PC-9 (cell line): ENCODE measurements around the gene GOT1.

Experiments
- EZH2 ChIP-seq: fragments of 200-600 bp; sonication (generic); IDR thresholded peaks from 2 replicates; pipeline ENCODE4 v1.8.0; 2017; ENCODE audit warnings: antibody characterized with exemption, low read depth
- TF ChIP-seq, protein P1 (sequence below): fragments of 200-600 bp; sonication (generic); conservative IDR thresholded peaks from 2 replicates; pipeline ENCODE4 v1.6.1; 2017; ENCODE audit warnings: mixed run types, antibody characterized with exemption, mild to moderate bottlenecking, moderate library complexity

DNA sequence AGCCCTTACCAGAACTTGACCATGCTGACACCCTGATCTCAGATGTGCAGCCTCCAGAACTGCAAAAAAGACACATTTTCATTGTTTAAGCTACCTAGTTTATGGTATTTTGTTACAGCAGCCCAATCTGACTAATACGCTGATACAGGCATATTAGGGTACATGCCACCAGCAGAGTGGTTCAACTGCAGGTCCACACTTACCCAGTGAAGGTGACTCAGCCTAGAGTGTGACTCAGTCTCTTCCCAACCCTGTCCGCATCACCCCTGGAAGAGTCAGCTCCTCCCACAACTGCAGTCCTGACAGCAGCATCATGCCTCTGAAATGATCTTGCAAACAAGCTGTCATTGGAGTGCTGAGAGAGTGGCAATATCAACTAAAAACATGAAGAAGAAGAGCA is 30.8 kb upstream of the GOT1 start:
- TF ChIP-seq, protein P1, sequence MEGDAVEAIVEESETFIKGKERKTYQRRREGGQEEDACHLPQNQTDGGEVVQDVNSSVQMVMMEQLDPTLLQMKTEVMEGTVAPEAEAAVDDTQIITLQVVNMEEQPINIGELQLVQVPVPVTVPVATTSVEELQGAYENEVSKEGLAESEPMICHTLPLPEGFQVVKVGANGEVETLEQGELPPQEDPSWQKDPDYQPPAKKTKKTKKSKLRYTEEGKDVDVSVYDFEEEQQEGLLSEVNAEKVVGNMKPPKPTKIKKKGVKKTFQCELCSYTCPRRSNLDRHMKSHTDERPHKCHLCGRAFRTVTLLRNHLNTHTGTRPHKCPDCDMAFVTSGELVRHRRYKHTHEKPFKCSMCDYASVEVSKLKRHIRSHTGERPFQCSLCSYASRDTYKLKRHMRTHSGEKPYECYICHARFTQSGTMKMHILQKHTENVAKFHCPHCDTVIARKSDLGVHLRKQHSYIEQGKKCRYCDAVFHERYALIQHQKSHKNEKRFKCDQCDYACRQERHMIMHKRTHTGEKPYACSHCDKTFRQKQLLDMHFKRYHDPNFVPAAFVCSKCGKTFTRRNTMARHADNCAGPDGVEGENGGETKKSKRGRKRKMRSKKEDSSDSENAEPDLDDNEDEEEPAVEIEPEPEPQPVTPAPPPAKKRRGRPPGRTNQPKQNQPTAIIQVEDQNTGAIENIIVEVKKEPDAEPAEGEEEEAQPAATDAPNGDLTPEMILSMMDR: no peak
- no peak for TF ChIP-seq EZH2
